ENCODE results near the gene GPR3. TPM values are rescaled to one million over a fixed set of nuclear protein-coding genes. Genes with fewer than 3 reads are reported as not detected.

GPR3 gene
- total RNA-seq, 1 donor from 2014 or later: 0.86 TPM

DNA sequence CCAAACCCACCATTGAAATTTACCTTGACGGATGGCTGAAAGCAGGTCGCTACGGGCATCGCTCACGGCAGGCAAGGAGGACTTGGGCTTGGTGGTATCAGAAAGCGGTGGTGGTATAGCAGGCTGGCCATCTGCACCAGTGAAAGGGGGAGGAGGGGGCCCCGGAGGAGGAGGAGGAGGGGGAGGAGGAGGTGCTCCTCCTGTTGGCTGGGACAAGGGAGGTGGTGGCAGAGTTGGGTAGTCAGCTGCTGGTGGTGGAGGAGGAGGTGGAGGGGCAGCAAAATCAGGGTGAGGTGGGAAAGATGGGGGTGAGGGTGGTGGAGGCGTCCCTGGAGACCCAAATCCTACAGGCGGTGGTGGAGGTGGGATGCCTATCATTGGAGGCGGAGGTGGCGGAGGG is 17.2 kb downstream of the GPR3 start:
- H3K4me2 ChIP-seq (ENCODE audit: low read length): no peak overlapping the region
- no peak overlapping the region for H3K4me3 ChIP-seq (ENCODE audit: insufficient read depth, low read depth, low read length)
- no peak overlapping the region for H2AFZ ChIP-seq (ENCODE audit: low read depth, low read length)
- peaks cover 34% of the 10 kb centered on the region for H3K36me3 ChIP-seq (ENCODE audit: insufficient read depth, low read length)
- TF ChIP-seq EZH2 (IDR thresholded peaks at IDR 0.05; ENCODE audit: insufficient read depth, low read length): no peak
- TF ChIP-seq, protein P1, sequence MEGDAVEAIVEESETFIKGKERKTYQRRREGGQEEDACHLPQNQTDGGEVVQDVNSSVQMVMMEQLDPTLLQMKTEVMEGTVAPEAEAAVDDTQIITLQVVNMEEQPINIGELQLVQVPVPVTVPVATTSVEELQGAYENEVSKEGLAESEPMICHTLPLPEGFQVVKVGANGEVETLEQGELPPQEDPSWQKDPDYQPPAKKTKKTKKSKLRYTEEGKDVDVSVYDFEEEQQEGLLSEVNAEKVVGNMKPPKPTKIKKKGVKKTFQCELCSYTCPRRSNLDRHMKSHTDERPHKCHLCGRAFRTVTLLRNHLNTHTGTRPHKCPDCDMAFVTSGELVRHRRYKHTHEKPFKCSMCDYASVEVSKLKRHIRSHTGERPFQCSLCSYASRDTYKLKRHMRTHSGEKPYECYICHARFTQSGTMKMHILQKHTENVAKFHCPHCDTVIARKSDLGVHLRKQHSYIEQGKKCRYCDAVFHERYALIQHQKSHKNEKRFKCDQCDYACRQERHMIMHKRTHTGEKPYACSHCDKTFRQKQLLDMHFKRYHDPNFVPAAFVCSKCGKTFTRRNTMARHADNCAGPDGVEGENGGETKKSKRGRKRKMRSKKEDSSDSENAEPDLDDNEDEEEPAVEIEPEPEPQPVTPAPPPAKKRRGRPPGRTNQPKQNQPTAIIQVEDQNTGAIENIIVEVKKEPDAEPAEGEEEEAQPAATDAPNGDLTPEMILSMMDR (IDR thresholded peaks at IDR 0.05; ENCODE audit: insufficient read depth, low read depth, low read length): no peak
- H3K9me3 Mint-ChIP-seq (ENCODE audit: unreplicated experiment): no peaks in the 10 kb centered on the region
- no peak overlapping the region for H3K27ac Mint-ChIP-seq (ENCODE audit: unreplicated experiment)
- H3K79me2 ChIP-seq (ENCODE audit: insufficient read depth, low read length): no peaks in the 10 kb centered on the region
- no peaks in the 10 kb centered on the region for H4K20me1 ChIP-seq (ENCODE audit: insufficient read depth, low read length)
- peaks cover 14% of the 10 kb centered on the region for H3K4me1 ChIP-seq (ENCODE audit: insufficient read depth, low read length)
- peaks cover 7% of the 10 kb centered on the region for H3K4me1 Mint-ChIP-seq (ENCODE audit: low read depth, unreplicated experiment)
- H3K27me3 ChIP-seq (ENCODE audit: insufficient read depth, low read length): no peaks in the 10 kb centered on the region
- H3K27me3 Mint-ChIP-seq (ENCODE audit: low read depth, unreplicated experiment): no peaks in the 10 kb centered on the region
- H3K9ac ChIP-seq (ENCODE audit: low read length): no peak overlapping the region
- FAIRE-seq (no peak), DNase-seq (ENCODE audit: low read depth) (no peak)
- H3K9me3 ChIP-seq (ENCODE audit: insufficient read depth, low read depth, low read length): no peaks in the 10 kb centered on the region
- H3K27ac ChIP-seq (ENCODE audit: low read depth, low read length): no peak overlapping the region
- H3K4me3 Mint-ChIP-seq (ENCODE audit: unreplicated experiment): no peak overlapping the region
- H3K36me3 Mint-ChIP-seq (ENCODE audit: low read depth, unreplicated experiment): peaks cover 41% of the 10 kb centered on the region

DNA sequence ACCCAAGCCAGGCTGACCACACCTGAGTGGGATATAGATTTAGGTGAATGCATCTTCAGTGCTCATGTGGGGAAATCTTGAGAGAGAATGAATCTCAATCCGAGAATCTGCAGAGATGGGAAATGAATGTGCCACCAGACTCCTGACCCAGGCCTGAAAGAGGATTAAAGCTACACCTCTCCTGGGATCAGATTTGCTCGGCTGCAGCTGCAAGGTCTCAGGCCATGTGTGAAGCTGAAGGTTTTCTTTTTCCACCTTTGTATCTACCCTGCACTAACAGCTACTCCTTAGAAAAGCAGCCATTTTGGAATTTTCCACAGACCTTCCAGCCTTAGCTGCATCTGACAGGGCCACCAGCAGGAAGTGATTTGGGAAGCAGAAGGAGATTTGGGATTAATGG is 18.3 kb downstream of the GPR3 start:
- H3K27ac Mint-ChIP-seq (ENCODE audit: unreplicated experiment): no peak overlapping the region
- Histone ChIP-seq H3K4me2 (ENCODE audit: low read length) (no peak overlapping the region), H3K27me3 (ENCODE audit: insufficient read depth, low read length) (no peaks in the 10 kb centered on the region), H3K9me3 (ENCODE audit: insufficient read depth, low read depth, low read length) (no peaks in the 10 kb centered on the region), H3K4me3 (ENCODE audit: insufficient read depth, low read depth, low read length) (no peak overlapping the region), H3K27ac (ENCODE audit: low read depth, low read length) (no peak overlapping the region), H3K79me2 (ENCODE audit: insufficient read depth, low read length) (no peaks in the 10 kb centered on the region), H4K20me1 (ENCODE audit: insufficient read depth, low read length) (no peaks in the 10 kb centered on the region), H3K4me1 (ENCODE audit: insufficient read depth, low read length) (peaks cover 7% of the 10 kb centered on the region), H3K36me3 (ENCODE audit: insufficient read depth, low read length) (peaks cover 41% of the 10 kb centered on the region), H2AFZ (ENCODE audit: low read depth, low read length) (no peak overlapping the region), H3K9ac (ENCODE audit: low read length) (no peak overlapping the region)
- H3K4me3 Mint-ChIP-seq (ENCODE audit: unreplicated experiment): no peak overlapping the region
- H3K9me3 Mint-ChIP-seq (ENCODE audit: unreplicated experiment): no peaks in the 10 kb centered on the region
- H3K27me3 Mint-ChIP-seq (ENCODE audit: low read depth, unreplicated experiment): no peaks in the 10 kb centered on the region
- DNase-seq (ENCODE audit: low read depth): no peak
- TF ChIP-seq, protein P1 (IDR thresholded peaks at IDR 0.05; ENCODE audit: insufficient read depth, low read depth, low read length): no peak
- no peak for TF ChIP-seq EZH2 (IDR thresholded peaks at IDR 0.05; ENCODE audit: insufficient read depth, low read length)
- H3K36me3 Mint-ChIP-seq (ENCODE audit: low read depth, unreplicated experiment): peaks cover 41% of the 10 kb centered on the region
- peaks cover 2% of the 10 kb centered on the region for H3K4me1 Mint-ChIP-seq (ENCODE audit: low read depth, unreplicated experiment)
- no peak for FAIRE-seq

DNA sequence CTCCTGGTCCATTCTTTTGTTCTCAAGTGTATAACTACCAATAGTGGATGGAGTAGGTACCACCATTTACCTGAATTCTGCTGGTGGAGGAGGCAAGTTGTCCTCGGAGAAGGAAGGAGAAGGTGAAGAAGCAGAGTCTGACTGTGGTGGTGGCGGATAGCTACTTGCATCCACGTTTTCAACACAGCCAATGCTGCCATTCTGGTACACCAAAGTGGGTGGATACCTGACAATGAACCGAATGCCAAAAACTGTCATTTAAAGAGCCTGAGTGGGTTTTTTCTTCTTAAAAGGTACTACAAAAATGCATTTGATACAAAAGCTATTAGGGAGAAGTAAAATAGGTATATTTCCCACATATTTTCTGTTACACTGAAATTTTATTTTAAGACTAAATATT is 20.1 kb downstream of the GPR3 start:
- H3K9me3 Mint-ChIP-seq (ENCODE audit: unreplicated experiment): no peaks in the 10 kb centered on the region
- Histone ChIP-seq H3K79me2 (ENCODE audit: insufficient read depth, low read length) (peaks cover 4% of the 10 kb centered on the region), H2AFZ (ENCODE audit: low read depth, low read length) (no peak overlapping the region), H3K27ac (ENCODE audit: low read depth, low read length) (no peak overlapping the region), H3K36me3 (ENCODE audit: insufficient read depth, low read length) (peaks cover 53% of the 10 kb centered on the region), H3K4me1 (ENCODE audit: insufficient read depth, low read length) (peaks cover 7% of the 10 kb centered on the region), H3K9me3 (ENCODE audit: insufficient read depth, low read depth, low read length) (no peaks in the 10 kb centered on the region), H4K20me1 (ENCODE audit: insufficient read depth, low read length) (no peaks in the 10 kb centered on the region), H3K4me2 (ENCODE audit: low read length) (no peak overlapping the region), H3K9ac (ENCODE audit: low read length) (no peak overlapping the region), H3K27me3 (ENCODE audit: insufficient read depth, low read length) (no peaks in the 10 kb centered on the region), H3K4me3 (ENCODE audit: insufficient read depth, low read depth, low read length) (no peak overlapping the region)
- no peak overlapping the region for H3K27ac Mint-ChIP-seq (ENCODE audit: unreplicated experiment)
- H3K27me3 Mint-ChIP-seq (ENCODE audit: low read depth, unreplicated experiment): no peaks in the 10 kb centered on the region
- H3K4me3 Mint-ChIP-seq (ENCODE audit: unreplicated experiment): no peak overlapping the region
- no peak for FAIRE-seq
- H3K36me3 Mint-ChIP-seq (ENCODE audit: low read depth, unreplicated experiment): peaks cover 41% of the 10 kb centered on the region
- peaks cover 8% of the 10 kb centered on the region for H3K4me1 Mint-ChIP-seq (ENCODE audit: low read depth, unreplicated experiment)
- DNase-seq (ENCODE audit: low read depth): no peak
- TF ChIP-seq EZH2 (IDR thresholded peaks at IDR 0.05; ENCODE audit: insufficient read depth, low read length): no peak
- TF ChIP-seq, protein P1 (IDR thresholded peaks at IDR 0.05; ENCODE audit: insufficient read depth, low read depth, low read length): no peak
